HG03066 (cell line): ENCODE results near the gene CRACR2A.

Experiments used
- ATAC-seq: cut with Tn5 transposase; IDR thresholded peaks from one replicate; pipeline ENCODE4 v1.9.1; 2021; ENCODE audit warnings: low read depth; ENCODE audit not compliant: unreplicated experiment

CRACR2A gene

GRCh38 chr12:3628629-3629028 lies 124.3 kb downstream of the CRACR2A start:
- no peak for ATAC-seq

- ATAC-seq = no peak
Measured at GRCh38 chr12:3627336-3627735, 125.6 kb downstream of the CRACR2A start.

GRCh38 chr12:3624273-3624672 lies 128.6 kb downstream of the CRACR2A start:
- no peak for ATAC-seq

GRCh38 chr12:3622822-3623690 lies 129.9 kb downstream of the CRACR2A start:
- no peak for ATAC-seq

- no peak for ATAC-seq
Measured at GRCh38 chr12:3622021-3622821, 130.7 kb downstream of the CRACR2A start.

GRCh38 chr12:3620856-3621255 lies 132.1 kb downstream of the CRACR2A start:
- ATAC-seq = no peak

GRCh38 chr12:3617565-3617964 lies 135.3 kb downstream of the CRACR2A start:
- no peak for ATAC-seq

GRCh38 chr12:3615862-3616261 lies 137.0 kb downstream of the CRACR2A start:
- ATAC-seq = no peak

GRCh38 chr12:3614806-3615466 lies 138.0 kb downstream of the CRACR2A start:
- ATAC-seq = no peak

- no peak for ATAC-seq
Measured at GRCh38 chr12:3613641-3614395, 139.1 kb downstream of the CRACR2A start.

- no peak for ATAC-seq
Measured at GRCh38 chr12:3611860-3612703, 140.8 kb downstream of the CRACR2A start.

GRCh38 chr12:3607821-3608220 lies 145.1 kb downstream of the CRACR2A start:
- ATAC-seq = no peak

- ATAC-seq = no peak
Measured at GRCh38 chr12:3607039-3607720, 145.7 kb downstream of the CRACR2A start.

- ATAC-seq = no peak
Measured at GRCh38 chr12:3606128-3606527, 146.8 kb downstream of the CRACR2A start.

- ATAC-seq = no peak
Measured at GRCh38 chr12:3605692-3606091, 147.2 kb downstream of the CRACR2A start.

GRCh38 chr12:3604748-3605586 lies 147.9 kb downstream of the CRACR2A start:
- no peak for ATAC-seq

- ATAC-seq = no peak
Measured at GRCh38 chr12:3604286-3604685, 148.6 kb downstream of the CRACR2A start.

- no peak for ATAC-seq
Measured at GRCh38 chr12:3603576-3603975, 149.3 kb downstream of the CRACR2A start.
